ENCODE data around the gene DCST1. TPM values are rescaled to one million over a fixed set of nuclear protein-coding genes. Genes with fewer than 3 reads are reported as not detected.

Gene DCST1
- polyA plus RNA-seq, 3 donors: 0.05 TPM; not detected in 2

GRCh38 chr1:155071701-155072100, 38.1 kb downstream of the DCST1 start:
- peak overlapping the region; percentile 95 for H3K4me2 ChIP-seq (replicated peaks; ENCODE audit: extremely low read depth, low read length, poor library complexity, severe bottlenecking)
- peak overlapping the region; percentile 40 for H3K9ac ChIP-seq (ENCODE audit: insufficient read depth, low read length, poor library complexity, severe bottlenecking)
- TF ChIP-seq CTCF (IDR thresholded peaks at IDR 0.05): no peak
- Mint-ChIP-seq H3K36me3 (peaks cover 26 to 29% of the 10 kb centered on the region in 2 donors), H3K9me3 (peaks cover 0 to 2% (median 0%) of the 10 kb centered on the region in 7 donors), H3K27me3 (ENCODE audit: low read depth in 3 of 3) (peaks cover 9 to 24% (median 18%) of the 10 kb centered on the region in 3 donors), H3K27ac (peak overlapping the region in 3 of 7 donors; percentile 55 to 81 (median 69)), H3K4me3 (peak overlapping the region; percentile 60 to 90), H3K4me1 (peaks cover 27% of the 10 kb centered on the region)
- H4K20me1 ChIP-seq (ENCODE audit: insufficient read depth, low read length): peaks cover 14% of the 10 kb centered on the region
- intact Hi-C loops (cut with micrococcal nuclease): no loop called here
- H3K4me1 ChIP-seq (ENCODE audit: control insufficient read depth in 1 of 2, insufficient read depth in 2 of 2, low read length in 2 of 2): peaks cover 27 to 34% of the 10 kb centered on the region in 2 donors
- 62% methylated on average over 11 of the region's 14 CpGs for WGBS (ENCODE audit: insufficient coverage)
- H3K79me2 ChIP-seq (ENCODE audit: insufficient read depth, low read length): no peaks in the 10 kb centered on the region
- no peak overlapping the region for H3K27ac ChIP-seq (ENCODE audit: low read depth in 1 of 2, low read length in 2 of 2)
- H3K27me3 ChIP-seq (ENCODE audit: control insufficient read depth in 2 of 2, insufficient read depth in 2 of 2, low read length in 2 of 2): peaks cover 0 to 19% of the 10 kb centered on the region in 2 donors
- peak overlapping the region in 1 of 3 experiments; percentile 75 for H3K4me3 ChIP-seq (replicated peaks in 1 of 3; ENCODE audit: low read depth in 2 of 3, low read length in 3 of 3)
- no peaks in the 10 kb centered on the region for H3K9me3 ChIP-seq (replicated peaks in 1 of 2; ENCODE audit: control insufficient read depth in 1 of 2, insufficient read depth in 1 of 2, low read length in 2 of 2)
- H2AFZ ChIP-seq (ENCODE audit: insufficient read depth, low read depth, low read length, poor library complexity, severe bottlenecking): peak overlapping the region; percentile 78
- no peak for DNase-seq
- peaks cover 3 to 26% of the 10 kb centered on the region in 2 donors for H3K36me3 ChIP-seq (replicated peaks in 1 of 2; ENCODE audit: control insufficient read depth in 1 of 2, insufficient read depth in 2 of 2, low read length in 2 of 2)

GRCh38 chr1:155072531-155073289, 39.1 kb downstream of the DCST1 start:
- no peak overlapping the region for H3K4me2 ChIP-seq (replicated peaks; ENCODE audit: extremely low read depth, low read length, poor library complexity, severe bottlenecking)
- peak overlapping the region in 1 of 2 donors; percentile 90 for H3K4me3 Mint-ChIP-seq
- peaks cover 1 to 26% of the 10 kb centered on the region in 2 donors for H3K27me3 ChIP-seq (ENCODE audit: control insufficient read depth in 2 of 2, insufficient read depth in 2 of 2, low read length in 2 of 2)
- H3K27me3 Mint-ChIP-seq (ENCODE audit: low read depth in 3 of 3): peaks cover 18 to 34% (median 25%) of the 10 kb centered on the region in 3 donors
- H3K27ac Mint-ChIP-seq: no peak overlapping the region
- H2AFZ ChIP-seq (ENCODE audit: insufficient read depth, low read depth, low read length, poor library complexity, severe bottlenecking): no peak overlapping the region
- peaks cover 27 to 34% of the 10 kb centered on the region in 2 donors for H3K4me1 ChIP-seq (ENCODE audit: control insufficient read depth in 1 of 2, insufficient read depth in 2 of 2, low read length in 2 of 2)
- no peaks in the 10 kb centered on the region for H3K79me2 ChIP-seq (ENCODE audit: insufficient read depth, low read length)
- peaks cover 0 to 19% of the 10 kb centered on the region in 2 donors for H3K36me3 ChIP-seq (replicated peaks in 1 of 2; ENCODE audit: control insufficient read depth in 1 of 2, insufficient read depth in 2 of 2, low read length in 2 of 2)
- no peak for DNase-seq
- peaks cover 10% of the 10 kb centered on the region for H4K20me1 ChIP-seq (ENCODE audit: insufficient read depth, low read length)
- intact Hi-C loops (cut with micrococcal nuclease): no loop called here
- WGBS (ENCODE audit: insufficient coverage): 82% methylated on average over 4 of the region's 7 CpGs
- H3K9me3 Mint-ChIP-seq: peaks cover 0 to 2% (median 0%) of the 10 kb centered on the region in 7 donors
- no peak overlapping the region for H3K9ac ChIP-seq (ENCODE audit: insufficient read depth, low read length, poor library complexity, severe bottlenecking)
- no peaks in the 10 kb centered on the region for H3K9me3 ChIP-seq (replicated peaks in 1 of 2; ENCODE audit: control insufficient read depth in 1 of 2, insufficient read depth in 1 of 2, low read length in 2 of 2)
- peaks cover 18 to 19% of the 10 kb centered on the region in 2 donors for H3K36me3 Mint-ChIP-seq
- no peak overlapping the region for H3K4me3 ChIP-seq (replicated peaks in 1 of 3; ENCODE audit: low read depth in 2 of 3, low read length in 3 of 3)
- H3K27ac ChIP-seq (ENCODE audit: low read depth in 1 of 2, low read length in 2 of 2): no peak overlapping the region
- TF ChIP-seq CTCF (IDR thresholded peaks at IDR 0.05): no peak
- peaks cover 27% of the 10 kb centered on the region for H3K4me1 Mint-ChIP-seq

Measured in CD14-positive monocyte (primary cell).